ENCODE results near the gene CA6.
"Not testable (repeated sequence)": the region's sequence is repeated elsewhere in the genome, so short reads cannot be mapped to it uniquely, and the experiment has no call there.

GRCh38 chr1:9001534-9002214 lies 56.0 kb downstream of the CA6 start:
- TF ChIP-seq CTCF, POLR2A (IDR thresholded peaks at IDR 0.05): not testable (repeated sequence)

Measured in prostate gland (tissue), 2 donors.